A673 (cell line): ENCODE measurements around the gene ELOVL6.

ENCODE experiments used
- EZH2 ChIP-seq: fragments of 200-600 bp; sonication (generic); IDR thresholded peaks from 2 replicates; pipeline ENCODE4 v1.6.1; 2017; ENCODE audit warnings: borderline replicate concordance, low read depth, mild to moderate bottlenecking, mixed read lengths, antibody characterized with exemption, low read length; ENCODE audit not compliant: poor library complexity, severe bottlenecking
- TF ChIP-seq, protein P1 (sequence below): fragments of 300-800, 200-600 bp; sonication (generic); conservative IDR thresholded peaks from 2 replicates; pipeline ENCODE4 v1.5.1; 2017; ENCODE audit warnings: low read depth, mild to moderate bottlenecking, antibody characterized with exemption, low read length, moderate library complexity, mixed read lengths

- TF ChIP-seq, protein P1, sequence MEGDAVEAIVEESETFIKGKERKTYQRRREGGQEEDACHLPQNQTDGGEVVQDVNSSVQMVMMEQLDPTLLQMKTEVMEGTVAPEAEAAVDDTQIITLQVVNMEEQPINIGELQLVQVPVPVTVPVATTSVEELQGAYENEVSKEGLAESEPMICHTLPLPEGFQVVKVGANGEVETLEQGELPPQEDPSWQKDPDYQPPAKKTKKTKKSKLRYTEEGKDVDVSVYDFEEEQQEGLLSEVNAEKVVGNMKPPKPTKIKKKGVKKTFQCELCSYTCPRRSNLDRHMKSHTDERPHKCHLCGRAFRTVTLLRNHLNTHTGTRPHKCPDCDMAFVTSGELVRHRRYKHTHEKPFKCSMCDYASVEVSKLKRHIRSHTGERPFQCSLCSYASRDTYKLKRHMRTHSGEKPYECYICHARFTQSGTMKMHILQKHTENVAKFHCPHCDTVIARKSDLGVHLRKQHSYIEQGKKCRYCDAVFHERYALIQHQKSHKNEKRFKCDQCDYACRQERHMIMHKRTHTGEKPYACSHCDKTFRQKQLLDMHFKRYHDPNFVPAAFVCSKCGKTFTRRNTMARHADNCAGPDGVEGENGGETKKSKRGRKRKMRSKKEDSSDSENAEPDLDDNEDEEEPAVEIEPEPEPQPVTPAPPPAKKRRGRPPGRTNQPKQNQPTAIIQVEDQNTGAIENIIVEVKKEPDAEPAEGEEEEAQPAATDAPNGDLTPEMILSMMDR = no peak
- no peak for TF ChIP-seq EZH2
Observed at GRCh38 chr4:110034026-110034393, 164.4 kb downstream of the ELOVL6 start.
